GM12892 (cell line): Measurements from ENCODE around the gene SPATA20.

Experiments used
- POLR2A ChIP-seq: IDR thresholded peaks from 2 replicates; pipeline ENCODE4 v1.6.1; 2011; ENCODE audit warnings: low read depth, low read length, control low read depth
- POLR2AphosphoS5 ChIP-seq: IDR thresholded peaks from 2 replicates; pipeline ENCODE4 v1.6.1; 2011; ENCODE audit warnings: low read depth, low read length, control low read depth
- TAF1 ChIP-seq: IDR thresholded peaks from 2 replicates; pipeline ENCODE4 v1.6.1; 2011; ENCODE audit warnings: low read depth, mild to moderate bottlenecking, control low read depth, low read length, borderline replicate concordance

DNA sequence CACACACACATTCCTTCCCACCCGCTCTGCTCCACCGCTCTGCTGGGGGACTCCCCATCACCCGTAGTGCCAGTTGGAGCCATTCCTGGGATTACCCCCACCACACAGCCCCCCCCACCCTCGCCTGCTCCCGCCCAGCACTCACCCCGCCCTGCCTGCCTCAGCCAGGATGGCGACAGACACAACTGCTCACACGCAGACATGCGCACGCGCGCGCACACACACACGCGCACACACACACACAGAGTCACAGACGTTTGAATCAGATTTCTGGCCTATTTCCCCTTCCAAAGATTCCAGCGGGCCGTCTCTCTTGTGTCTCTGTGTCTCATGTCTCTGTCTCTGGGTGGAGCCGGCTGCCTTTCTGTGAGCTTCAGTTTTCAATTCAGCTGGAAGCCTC lies 17.9 kb downstream of the SPATA20 start:
- TF ChIP-seq POLR2A (no peak), POLR2AphosphoS5 (no peak), TAF1 (no peak)
